C4-2B (cell line): ENCODE measurements around the gene CHCHD3.

ENCODE experiments used
- ZFX ChIP-seq: fragments of 450-650 bp; IDR thresholded peaks from 2 replicates; pipeline ENCODE4 v1.6.1; 2017
- TF ChIP-seq, protein P1 (sequence below): fragments of 450-650 bp; conservative IDR thresholded peaks from 2 replicates; pipeline ENCODE4 v1.5.1; 2017; ENCODE audit warnings: mild to moderate bottlenecking

GRCh38 chr7:132745510-132745909 lies 336.4 kb downstream of the CHCHD3 start:
- TF ChIP-seq, protein P1, sequence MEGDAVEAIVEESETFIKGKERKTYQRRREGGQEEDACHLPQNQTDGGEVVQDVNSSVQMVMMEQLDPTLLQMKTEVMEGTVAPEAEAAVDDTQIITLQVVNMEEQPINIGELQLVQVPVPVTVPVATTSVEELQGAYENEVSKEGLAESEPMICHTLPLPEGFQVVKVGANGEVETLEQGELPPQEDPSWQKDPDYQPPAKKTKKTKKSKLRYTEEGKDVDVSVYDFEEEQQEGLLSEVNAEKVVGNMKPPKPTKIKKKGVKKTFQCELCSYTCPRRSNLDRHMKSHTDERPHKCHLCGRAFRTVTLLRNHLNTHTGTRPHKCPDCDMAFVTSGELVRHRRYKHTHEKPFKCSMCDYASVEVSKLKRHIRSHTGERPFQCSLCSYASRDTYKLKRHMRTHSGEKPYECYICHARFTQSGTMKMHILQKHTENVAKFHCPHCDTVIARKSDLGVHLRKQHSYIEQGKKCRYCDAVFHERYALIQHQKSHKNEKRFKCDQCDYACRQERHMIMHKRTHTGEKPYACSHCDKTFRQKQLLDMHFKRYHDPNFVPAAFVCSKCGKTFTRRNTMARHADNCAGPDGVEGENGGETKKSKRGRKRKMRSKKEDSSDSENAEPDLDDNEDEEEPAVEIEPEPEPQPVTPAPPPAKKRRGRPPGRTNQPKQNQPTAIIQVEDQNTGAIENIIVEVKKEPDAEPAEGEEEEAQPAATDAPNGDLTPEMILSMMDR = no peak
- no peak for TF ChIP-seq ZFX
